SK-N-DZ (cell line): ENCODE data around the gene PPP2R2C.

Source experiments
- DNase-seq: peaks from one replicate; pipeline ENCODE4 v3.0.0-alpha.2; 2015; ENCODE audit warnings: low spot score

PPP2R2C gene

GRCh38 chr4:6449746-6450369 is 22.6 kb downstream of the PPP2R2C start:
- no peak for DNase-seq

GRCh38 chr4:6449335-6449734 is 23.1 kb downstream of the PPP2R2C start:
- DNase-seq = no peak

DNA sequence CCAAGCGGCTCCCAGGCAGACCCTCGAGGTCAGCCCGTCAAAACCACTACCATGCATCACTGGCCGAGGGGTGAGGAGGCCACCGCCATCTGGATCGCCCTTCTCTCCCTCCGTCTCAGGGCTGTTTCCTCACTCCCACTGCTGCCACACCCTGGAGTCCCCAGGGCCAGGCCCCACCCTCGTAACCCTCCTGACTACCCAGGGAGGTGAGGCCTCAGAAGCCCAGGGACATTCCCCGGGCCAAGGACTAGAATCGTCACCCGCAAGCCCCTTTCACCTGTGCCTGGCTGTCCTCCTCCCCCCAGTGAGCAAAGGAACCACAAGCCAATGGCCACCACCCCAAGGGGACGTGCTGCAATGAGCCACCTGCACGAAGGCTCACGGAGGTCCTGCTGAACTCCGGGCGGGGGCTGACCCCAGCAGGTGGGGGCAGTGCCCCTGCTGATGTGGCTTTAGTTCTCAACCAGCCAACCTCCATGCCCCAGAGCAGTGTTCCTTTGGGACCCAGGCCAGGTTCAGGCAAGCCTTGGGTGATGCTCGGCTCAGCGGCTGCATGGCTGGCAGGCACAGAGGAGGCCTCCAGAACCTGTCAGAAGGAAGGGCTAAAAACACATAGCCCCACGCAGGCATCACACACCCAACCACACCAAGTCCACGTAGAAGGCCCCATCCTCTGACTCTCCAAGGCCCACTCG is 23.8 kb downstream of the PPP2R2C start:
- no peak for DNase-seq

GRCh38 chr4:6447672-6448171 is 24.7 kb downstream of the PPP2R2C start:
- no peak for DNase-seq

GRCh38 chr4:6446538-6447451 is 25.6 kb downstream of the PPP2R2C start:
- DNase-seq = no peak

DNA sequence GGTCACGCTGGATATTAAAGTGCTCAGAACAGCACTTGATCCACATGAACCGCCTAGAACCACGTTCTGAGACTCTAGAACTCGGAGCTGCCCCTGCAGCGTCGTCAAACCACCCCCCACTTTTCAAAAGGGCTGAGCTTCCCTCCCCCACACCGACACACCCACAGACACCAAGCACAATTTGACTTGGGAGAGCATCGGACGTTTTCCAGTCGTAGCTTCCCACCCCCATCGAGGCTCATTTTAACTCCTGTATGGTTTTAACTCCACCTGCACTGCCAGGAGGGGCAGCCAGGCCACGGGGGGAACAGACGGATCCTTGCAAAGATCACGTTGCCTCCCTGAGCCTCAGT is 26.3 kb downstream of the PPP2R2C start:
- DNase-seq = no peak

DNA sequence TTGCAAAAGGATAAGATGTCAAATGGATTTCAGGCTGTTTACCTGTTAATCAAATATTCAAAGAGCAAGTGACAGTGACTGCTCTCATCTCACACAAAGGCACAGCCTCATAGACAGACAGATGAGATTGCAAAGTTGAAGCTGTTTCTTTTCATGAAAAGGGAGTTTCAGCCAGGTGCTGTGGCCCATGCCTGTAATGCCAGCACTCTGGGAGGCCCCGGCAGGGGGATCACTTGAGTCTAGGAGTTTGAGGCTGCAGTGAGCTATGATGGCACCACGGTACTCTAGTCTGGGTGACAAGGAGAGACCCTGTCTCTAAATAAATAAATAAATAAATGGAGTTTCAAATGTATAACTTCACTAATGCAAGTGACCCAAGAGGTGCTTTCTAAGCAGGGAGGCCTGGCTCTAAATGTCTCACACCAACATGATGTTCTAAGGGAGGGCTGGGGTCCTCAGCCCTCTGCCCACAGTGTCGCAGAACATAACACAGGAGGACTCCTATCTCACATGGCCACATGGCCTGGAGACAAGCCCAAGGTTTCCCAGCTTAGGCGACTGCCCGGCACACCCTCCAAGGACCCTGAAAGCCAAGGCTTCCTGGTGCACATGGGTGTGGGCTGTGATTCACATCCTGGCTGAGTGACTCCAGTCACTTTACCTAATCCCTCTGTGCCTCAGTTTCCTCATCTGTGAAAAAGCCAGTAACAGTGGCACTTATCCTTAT is 26.8 kb downstream of the PPP2R2C start:
- DNase-seq = no peak

GRCh38 chr4:6444582-6444981 is 27.8 kb downstream of the PPP2R2C start:
- DNase-seq = no peak

DNA sequence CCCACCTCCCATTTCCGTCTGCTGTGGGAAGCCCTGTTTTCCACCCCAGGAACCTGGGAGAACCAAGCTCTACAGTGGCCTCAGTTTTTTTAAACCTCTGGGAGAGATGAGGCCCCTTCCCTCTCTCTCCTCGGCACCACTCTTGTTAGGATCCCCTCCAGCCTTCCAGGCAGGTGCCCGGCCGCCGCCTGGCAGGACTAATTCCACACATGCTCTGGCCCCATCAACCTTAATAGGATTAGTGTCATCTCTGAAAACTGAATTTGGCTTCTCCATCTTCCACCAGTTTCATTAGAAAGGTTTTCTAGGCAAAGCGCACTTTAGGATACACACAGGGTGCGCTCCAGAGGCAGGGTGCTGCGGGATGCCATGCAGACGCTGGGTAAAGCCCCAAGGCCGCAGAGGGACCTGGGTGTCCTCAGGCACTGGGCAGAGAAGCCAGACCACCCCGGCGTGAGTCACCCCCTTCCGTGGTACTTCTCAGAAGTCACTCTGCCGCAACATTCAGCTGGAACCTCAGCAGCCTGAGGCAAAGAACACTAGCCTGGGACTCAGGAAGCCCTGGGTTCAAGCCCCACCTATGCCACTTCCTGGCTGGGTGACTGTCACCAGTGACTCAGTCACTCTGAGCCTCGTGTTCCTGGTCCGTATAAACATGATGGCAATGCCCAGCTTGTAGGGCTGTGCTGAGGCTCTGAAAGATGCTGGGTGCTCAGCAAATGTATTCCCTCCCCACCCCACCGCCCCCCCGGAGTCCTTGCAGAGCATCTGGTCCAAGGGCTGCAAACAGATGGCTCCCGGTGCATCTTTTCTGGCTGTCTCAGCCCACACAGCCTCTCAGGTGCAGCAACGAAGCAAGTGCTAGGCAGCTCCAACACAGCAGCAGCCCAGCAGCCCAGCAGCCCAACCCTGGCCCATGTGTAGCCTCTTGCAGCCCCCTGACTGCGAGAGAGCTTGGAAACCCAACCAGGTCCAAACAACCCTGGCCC is 29.1 kb downstream of the PPP2R2C start:
- no peak for DNase-seq

GRCh38 chr4:6442555-6442954 is 29.9 kb downstream of the PPP2R2C start:
- DNase-seq = no peak

DNA sequence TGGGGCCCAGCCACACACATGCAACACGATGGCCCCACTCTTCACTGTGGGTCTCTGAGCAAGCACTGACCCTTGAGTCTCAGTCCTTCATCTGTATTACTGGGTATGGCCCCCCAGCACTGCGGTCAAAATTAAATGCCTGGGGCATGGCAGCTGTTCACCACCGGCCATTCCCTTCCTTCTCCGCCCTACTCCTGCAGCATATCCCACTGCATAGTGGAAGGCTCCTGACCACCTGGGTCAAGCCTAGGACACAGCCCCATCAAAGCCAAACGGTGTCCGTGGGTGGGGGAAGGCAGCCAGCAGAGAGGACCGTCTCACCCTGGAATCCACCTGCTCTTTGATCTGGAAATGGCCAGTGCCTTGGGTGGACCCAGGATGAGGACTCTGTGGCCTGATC is 30.7 kb downstream of the PPP2R2C start:
- no peak for DNase-seq

GRCh38 chr4:6441202-6441582 is 31.2 kb downstream of the PPP2R2C start:
- DNase-seq = no peak

GRCh38 chr4:6440506-6441201 is 31.8 kb downstream of the PPP2R2C start:
- DNase-seq = no peak

DNA sequence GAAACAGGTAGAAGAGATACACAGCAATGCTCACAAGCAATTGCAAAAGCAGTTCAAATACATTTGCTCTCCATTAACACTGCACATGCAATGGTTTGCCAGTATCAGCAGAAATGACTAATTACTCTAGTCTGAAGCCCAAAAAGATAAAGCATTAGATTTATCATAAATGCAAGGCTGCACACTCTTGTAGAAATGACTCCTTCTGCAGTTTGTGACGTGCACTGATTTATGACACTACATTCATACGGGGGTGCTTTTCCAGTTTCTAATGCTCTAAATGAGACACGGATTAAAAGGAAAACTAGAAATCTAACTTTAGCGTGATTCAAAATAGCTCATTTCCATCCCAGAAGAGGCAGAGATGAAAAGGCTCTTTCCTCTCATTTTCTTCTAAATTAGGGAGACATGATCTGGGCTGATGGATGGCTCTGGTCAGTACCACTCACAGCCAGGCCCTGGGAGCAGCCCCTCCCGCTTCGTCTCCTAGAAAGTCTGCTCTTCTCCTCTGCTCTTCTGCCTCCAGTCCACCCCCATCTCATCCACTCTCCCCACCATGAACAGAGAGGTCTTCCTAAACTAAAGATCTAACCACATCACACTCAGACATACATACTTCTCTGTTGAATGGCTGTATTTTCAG is 33.2 kb downstream of the PPP2R2C start:
- DNase-seq = no peak

DNA sequence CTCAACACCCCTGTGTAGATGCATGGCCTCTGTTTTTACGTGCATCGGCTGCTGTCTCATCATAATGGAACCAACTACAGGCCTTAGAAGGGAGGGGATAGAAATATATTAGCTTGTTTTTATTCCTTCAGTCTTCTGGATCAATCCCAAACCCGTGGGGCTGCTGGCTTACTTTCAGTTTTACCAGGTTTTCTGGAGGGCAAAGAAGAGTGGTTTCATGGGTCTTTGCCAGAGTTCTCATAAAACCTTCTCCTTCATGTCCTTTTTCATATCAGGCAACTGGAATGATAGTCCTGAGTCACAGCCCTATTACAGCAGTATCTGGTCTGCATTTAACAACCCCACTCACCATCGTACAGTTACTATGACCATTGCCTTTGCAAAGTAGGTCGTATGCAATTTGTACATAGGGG is 34.6 kb downstream of the PPP2R2C start:
- DNase-seq = no peak

DNA sequence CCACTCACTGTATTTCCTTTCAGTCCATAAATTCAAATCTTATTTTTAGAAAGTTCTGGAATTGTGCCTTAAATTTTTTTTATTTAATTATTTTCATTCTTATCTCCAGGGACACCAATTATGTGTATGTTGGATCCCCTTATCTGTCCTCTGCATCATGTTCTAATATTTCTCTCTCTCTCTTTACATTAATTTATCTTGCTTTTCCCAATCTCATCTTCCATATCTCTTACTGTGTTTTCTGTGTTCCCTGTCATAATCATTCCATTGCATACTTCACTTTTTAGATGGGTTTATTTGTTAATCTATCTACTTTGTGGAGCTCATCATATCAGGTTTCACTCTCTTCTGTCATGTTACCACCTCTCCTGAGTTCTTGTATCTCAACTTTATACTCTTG is 37.4 kb downstream of the PPP2R2C start:
- no peak for DNase-seq

- DNase-seq = no peak
Measured at GRCh38 chr4:6430927-6431326, 41.5 kb downstream of the PPP2R2C start.

DNA sequence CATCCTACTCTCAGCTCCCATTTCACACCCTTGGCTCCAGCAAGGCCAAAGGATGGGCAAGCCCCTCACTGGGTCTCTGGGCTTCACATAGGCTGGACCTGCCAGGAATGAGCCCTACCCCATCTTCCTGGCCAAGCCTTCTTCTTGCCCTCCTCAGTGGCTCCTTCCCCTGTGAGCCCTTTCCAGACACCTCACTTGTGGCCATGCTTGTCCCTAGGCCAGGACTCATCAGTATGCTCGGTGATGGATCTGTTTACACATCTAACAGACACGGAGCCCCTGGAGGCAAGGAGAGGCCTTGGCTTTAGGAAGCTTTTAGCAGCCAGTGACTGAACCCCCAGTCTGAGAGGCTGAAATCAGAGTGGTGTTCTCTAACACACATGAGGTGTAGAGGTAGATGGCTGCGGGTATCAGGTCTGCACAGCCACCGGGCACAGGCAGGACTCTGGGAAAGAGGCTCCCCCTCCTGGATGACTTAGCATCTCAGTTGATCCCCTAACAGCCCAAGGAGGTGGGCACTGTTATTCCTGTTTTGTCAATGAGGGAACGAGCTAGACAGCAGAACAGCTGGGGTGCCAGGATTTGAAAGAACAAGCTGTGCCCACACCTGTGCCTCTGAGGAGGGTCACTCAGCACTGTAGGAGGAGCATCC is 44.8 kb downstream of the PPP2R2C start:
- DNase-seq = no peak
